ENCODE results near the gene RALGPS2. TPM values are rescaled to one million over a fixed set of nuclear protein-coding genes. Genes with fewer than 3 reads are reported as not detected.

The RALGPS2 gene
- total and polyA plus RNA-seq, 10 donors: 25.6 to 118 (median 77.2) TPM

DNA sequence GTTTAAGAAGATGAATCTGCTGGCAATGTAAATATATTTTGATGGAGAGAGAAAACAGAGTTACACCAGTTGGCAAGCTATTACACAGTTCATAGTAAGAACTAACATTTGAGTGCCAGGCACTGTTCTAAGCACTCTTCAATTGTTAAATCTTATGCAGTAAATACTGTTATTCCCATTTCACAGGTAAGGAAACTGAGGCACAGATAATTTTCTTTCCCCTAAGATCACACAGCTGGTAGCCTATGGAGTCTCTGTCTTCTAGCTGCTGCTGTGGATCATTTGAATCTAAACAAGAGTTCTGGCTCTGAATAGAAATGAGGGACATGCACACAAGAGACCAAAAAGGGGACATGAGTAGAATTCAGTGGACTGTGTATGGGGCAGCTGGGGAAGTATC, 137.8 kb downstream of the RALGPS2 start:
- intact Hi-C loops (cut with DNase I; ENCODE audit: low total_unique reads): no loop called here
- no peak overlapping the region for H3K4me3 ChIP-seq
- H3K9me3 ChIP-seq: no peaks in the 10 kb centered on the region
- H3K4me1 ChIP-seq: peaks cover 0 to 20% (median 11%) of the 10 kb centered on the region in 6 donors
- no peaks in the 10 kb centered on the region for H3K27me3 ChIP-seq (replicated peaks in 1 of 7)
- no peak for TF ChIP-seq POLR2AphosphoS5 (IDR thresholded peaks at IDR 0.05)
- TF ChIP-seq, protein P1, sequence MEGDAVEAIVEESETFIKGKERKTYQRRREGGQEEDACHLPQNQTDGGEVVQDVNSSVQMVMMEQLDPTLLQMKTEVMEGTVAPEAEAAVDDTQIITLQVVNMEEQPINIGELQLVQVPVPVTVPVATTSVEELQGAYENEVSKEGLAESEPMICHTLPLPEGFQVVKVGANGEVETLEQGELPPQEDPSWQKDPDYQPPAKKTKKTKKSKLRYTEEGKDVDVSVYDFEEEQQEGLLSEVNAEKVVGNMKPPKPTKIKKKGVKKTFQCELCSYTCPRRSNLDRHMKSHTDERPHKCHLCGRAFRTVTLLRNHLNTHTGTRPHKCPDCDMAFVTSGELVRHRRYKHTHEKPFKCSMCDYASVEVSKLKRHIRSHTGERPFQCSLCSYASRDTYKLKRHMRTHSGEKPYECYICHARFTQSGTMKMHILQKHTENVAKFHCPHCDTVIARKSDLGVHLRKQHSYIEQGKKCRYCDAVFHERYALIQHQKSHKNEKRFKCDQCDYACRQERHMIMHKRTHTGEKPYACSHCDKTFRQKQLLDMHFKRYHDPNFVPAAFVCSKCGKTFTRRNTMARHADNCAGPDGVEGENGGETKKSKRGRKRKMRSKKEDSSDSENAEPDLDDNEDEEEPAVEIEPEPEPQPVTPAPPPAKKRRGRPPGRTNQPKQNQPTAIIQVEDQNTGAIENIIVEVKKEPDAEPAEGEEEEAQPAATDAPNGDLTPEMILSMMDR (IDR thresholded peaks at IDR 0.05 in 8 of 11, conservative IDR thresholded peaks at IDR 0.05 in 3 of 11): no peak
- no peak for TF ChIP-seq POLR2A (IDR thresholded peaks at IDR 0.05)
- peaks cover 0 to 55% (median 0%) of the 10 kb centered on the region in 6 donors for H3K36me3 ChIP-seq
- no peak overlapping the region for H3K27ac ChIP-seq
- no peak for DNase-seq

DNA sequence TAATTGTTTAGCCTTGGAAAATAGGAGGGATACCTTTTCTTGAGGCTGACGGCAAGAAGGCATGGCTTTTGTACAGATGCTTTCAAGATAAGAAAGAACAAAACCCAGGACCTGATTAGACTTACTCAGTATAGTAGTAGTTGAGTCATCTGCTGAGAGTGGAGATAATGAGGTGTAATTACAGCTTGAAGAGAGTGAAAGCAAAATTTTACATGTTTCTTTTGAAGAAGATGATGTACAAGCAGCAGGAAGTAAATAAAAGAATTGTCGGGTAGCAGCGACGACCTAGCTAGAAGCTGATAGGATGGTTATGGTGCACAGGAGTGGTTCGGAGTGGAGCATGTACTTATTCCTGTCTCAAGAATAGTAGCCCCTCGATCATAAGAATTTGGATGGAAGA, 139.3 kb downstream of the RALGPS2 start:
- Histone ChIP-seq H3K4me1 (peaks cover 0 to 20% (median 12%) of the 10 kb centered on the region in 6 donors), H3K9me3 (no peaks in the 10 kb centered on the region), H3K27ac (no peak overlapping the region), H3K27me3 (replicated peaks in 1 of 7) (no peaks in the 10 kb centered on the region), H3K36me3 (peaks cover 0 to 54% (median 0%) of the 10 kb centered on the region in 6 donors), H3K4me3 (no peak overlapping the region)
- DNase-seq: no peak
- intact Hi-C loops (cut with DNase I; ENCODE audit: low total_unique reads): no loop called here
- WGBS, 5 donors: 64 to 92% (median 77%) methylated on average over 6 of the region's 6 CpGs
- TF ChIP-seq POLR2AphosphoS5 (IDR thresholded peaks at IDR 0.05): no peak
- TF ChIP-seq, protein P1 (IDR thresholded peaks at IDR 0.05 in 8 of 11, conservative IDR thresholded peaks at IDR 0.05 in 3 of 11): no peak
- TF ChIP-seq POLR2A (IDR thresholded peaks at IDR 0.05): no peak

DNA sequence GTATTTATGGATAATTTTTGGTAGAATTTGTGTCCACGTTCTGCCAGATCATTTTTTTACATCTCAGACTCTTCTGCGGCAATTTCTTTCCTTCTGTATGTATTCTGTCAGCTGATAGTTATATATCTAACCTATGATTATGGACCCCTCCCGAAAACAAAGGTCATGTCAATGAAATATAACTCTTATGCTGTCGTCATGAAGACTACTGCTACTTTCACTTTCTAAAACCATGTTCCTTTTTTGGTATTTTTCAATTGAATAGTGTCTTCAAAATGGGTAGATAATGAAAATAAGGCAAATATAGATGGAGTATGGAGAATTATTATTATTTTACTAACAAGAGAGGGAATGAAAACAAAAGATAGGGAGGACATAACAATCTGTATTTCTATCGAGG, 142.6 kb downstream of the RALGPS2 start:
- TF ChIP-seq POLR2A (IDR thresholded peaks at IDR 0.05) (no peak), POLR2AphosphoS5 (IDR thresholded peaks at IDR 0.05) (no peak)
- TF ChIP-seq, protein P1 (IDR thresholded peaks at IDR 0.05 in 8 of 11, conservative IDR thresholded peaks at IDR 0.05 in 3 of 11): no peak
- Histone ChIP-seq H3K27me3 (replicated peaks in 1 of 7) (no peaks in the 10 kb centered on the region), H3K4me3 (peak overlapping the region in 4 of 8 donors; percentile 2 to 52 (median 20)), H3K4me1 (peaks cover 6 to 48% (median 25%) of the 10 kb centered on the region in 6 donors), H3K27ac (peak overlapping the region; percentile 24 to 80 (median 46)), H3K9me3 (no peaks in the 10 kb centered on the region), H3K36me3 (peaks cover 0 to 27% (median 0%) of the 10 kb centered on the region in 6 donors)
- DNase-seq: no peak
- intact Hi-C loops (cut with DNase I; ENCODE audit: low total_unique reads): no loop called here
- 33 to 64% (median 52%) methylated on average over 5 of the region's 5 CpGs for WGBS, 5 donors

DNA sequence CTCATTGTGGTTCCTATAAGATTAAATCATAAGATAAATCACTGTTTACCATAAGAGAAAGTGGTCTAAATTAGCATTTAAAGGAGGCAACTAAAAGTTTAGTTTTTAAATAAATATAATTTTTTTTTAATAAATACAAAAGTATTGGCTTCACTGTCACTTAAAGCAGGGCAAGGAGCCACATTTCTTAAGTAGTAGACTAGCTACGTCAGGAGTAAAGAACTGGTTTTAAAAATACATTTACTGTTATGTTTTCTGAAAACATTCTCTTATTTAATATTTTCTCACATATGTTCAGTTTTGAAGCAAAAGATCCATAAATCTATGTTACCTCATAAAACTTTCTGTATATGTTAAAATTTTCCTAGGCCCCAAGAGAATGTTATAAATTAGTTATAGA, 143.7 kb downstream of the RALGPS2 start:
- WGBS, 5 donors: 58 to 90% (median 74%) methylated on average over 1 of the region's 1 CpG
- H3K4me1 ChIP-seq: peaks cover 6 to 48% (median 25%) of the 10 kb centered on the region in 6 donors
- TF ChIP-seq, protein P1 (IDR thresholded peaks at IDR 0.05 in 8 of 11, conservative IDR thresholded peaks at IDR 0.05 in 3 of 11): no peak
- TF ChIP-seq POLR2A (IDR thresholded peaks at IDR 0.05) (no peak), POLR2AphosphoS5 (IDR thresholded peaks at IDR 0.05) (no peak)
- peaks cover 0 to 28% (median 0%) of the 10 kb centered on the region in 6 donors for H3K36me3 ChIP-seq
- intact Hi-C loops (cut with DNase I; ENCODE audit: low total_unique reads): no loop called here
- H3K4me3 ChIP-seq: peak overlapping the region in 5 of 8 donors; percentile 1 to 52 (median 12)
- H3K27ac ChIP-seq: peak overlapping the region in 6 of 8 donors; percentile 13 to 80 (median 56)
- no peaks in the 10 kb centered on the region for H3K27me3 ChIP-seq (replicated peaks in 1 of 7)
- H3K9me3 ChIP-seq: no peaks in the 10 kb centered on the region
- DNase-seq: no peak

All from spleen (tissue), 11 donors.